IPS DF 6.9 (cell line): Measurements from ENCODE around the gene SFXN5.

Source experiments
- DNase-seq: peaks from one replicate; pipeline ENCODE4 v3.0.0-alpha.2; 2013; ENCODE audit warnings: low read depth, low spot score
- H3K27ac ChIP-seq: one replicate; pipeline ENCODE4 v1.5.1; 2013; ENCODE audit warnings: low read length, control low read depth
- H3K27me3 ChIP-seq: 2 replicates; pipeline ENCODE4 v1.6.1; 2013; ENCODE audit warnings: mild to moderate bottlenecking, low read length; ENCODE audit not compliant: control insufficient read depth, insufficient read depth
- H3K36me3 ChIP-seq: 2 replicates; pipeline ENCODE4 v1.6.1; 2013; ENCODE audit warnings: low read length; ENCODE audit not compliant: control insufficient read depth, insufficient read depth
- H3K4me1 ChIP-seq: 2 replicates; pipeline ENCODE4 v1.6.1; 2013; ENCODE audit warnings: low read length; ENCODE audit not compliant: control insufficient read depth, insufficient read depth
- H3K4me3 ChIP-seq: 2 replicates; pipeline ENCODE4 v1.5.1; 2013; ENCODE audit warnings: mild to moderate bottlenecking, low read length
- H3K9me3 ChIP-seq: 2 replicates; pipeline ENCODE4 v1.6.1; 2013; ENCODE audit warnings: low read length, inconsistent platforms; ENCODE audit not compliant: control insufficient read depth, insufficient read depth
- WGBS: extraction: QIAGEN DNeasy Blood & Tissue Kit; methylation state at CpG from one replicate; pipeline ENCODE4 v1.1.7; 2013; ENCODE audit warnings: mixed read lengths, missing lambda C conversion rate; ENCODE audit not compliant: insufficient read length, insufficient coverage; 5-methylcytosine and 5-hydroxymethylcytosine counted together

SFXN5 gene

DNA sequence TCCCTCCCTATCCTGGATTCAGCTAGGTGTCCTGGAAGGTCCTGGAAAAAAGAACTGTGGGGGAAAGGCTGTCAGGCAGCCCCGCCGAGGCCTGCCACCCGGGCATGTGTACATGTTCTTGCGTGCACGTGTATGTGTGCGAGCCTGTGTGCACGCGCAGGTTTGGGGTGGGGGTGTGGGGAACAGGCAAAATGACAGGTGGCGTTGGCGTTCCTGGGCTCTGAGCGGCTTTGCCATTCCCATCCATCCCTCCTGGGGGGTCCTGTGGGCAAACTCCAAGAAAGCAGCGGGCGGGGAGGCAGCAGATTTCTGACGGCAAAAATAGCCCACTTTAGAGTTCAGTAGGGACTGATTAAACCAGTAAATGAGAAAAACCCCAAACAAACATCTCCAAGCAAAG is 118.6 kb downstream of the SFXN5 start:
- Histone ChIP-seq H3K27ac (no peak overlapping the region), H3K36me3 (no peaks in the 10 kb centered on the region), H3K4me1 (peaks cover 17% of the 10 kb centered on the region), H3K27me3 (no peaks in the 10 kb centered on the region), H3K9me3 (no peaks in the 10 kb centered on the region), H3K4me3 (no peak overlapping the region)
- no CpG with 5 or more reads among the region's 14 CpGs for WGBS
- no peak for DNase-seq

DNA sequence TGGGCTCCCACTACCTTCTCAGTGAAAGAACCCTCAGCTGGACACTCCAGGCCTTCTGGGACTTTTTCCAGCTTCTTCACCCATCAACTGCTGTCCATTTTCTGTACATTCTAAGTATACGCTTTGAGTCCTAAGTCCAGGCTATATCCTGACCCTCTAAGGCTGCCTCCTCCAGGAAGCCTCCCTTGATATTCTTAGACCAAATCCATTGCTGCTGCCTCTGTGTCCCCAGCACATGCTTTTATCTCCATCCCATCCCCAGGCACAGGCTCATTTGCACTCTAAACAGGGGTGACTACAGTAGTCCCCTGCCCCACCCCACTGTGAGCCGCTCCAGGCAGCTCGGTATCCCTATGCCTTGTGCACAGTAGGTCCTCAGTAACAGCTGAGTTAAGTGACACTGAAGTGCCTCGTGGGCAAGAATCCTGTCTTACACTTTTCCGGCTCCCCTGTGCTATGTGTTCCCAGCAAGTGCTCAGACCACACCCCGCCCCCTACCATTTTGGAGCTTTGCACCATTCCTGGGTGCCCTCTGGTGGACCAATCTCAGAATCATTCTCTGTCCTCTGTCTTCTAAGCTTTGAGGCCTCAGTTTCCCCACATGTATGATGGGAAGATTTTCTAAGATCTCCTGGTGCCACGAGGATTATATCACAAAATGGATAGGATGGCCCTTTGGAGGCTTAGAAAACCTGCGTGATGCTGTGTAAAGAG is 119.2 kb downstream of the SFXN5 start:
- peaks cover 17% of the 10 kb centered on the region for H3K4me1 ChIP-seq
- H3K27ac ChIP-seq: peak overlapping the region; percentile 60
- DNase-seq: no peak
- no CpG with 5 or more reads among the region's 8 CpGs for WGBS
- H3K9me3 ChIP-seq: no peaks in the 10 kb centered on the region
- H3K27me3 ChIP-seq: no peaks in the 10 kb centered on the region
- no peak overlapping the region for H3K4me3 ChIP-seq
- no peaks in the 10 kb centered on the region for H3K36me3 ChIP-seq

GRCh38 chr2:72951303-72952095 is 120.0 kb downstream of the SFXN5 start:
- peaks cover 17% of the 10 kb centered on the region for H3K4me1 ChIP-seq
- WGBS: no CpG with 5 or more reads among the region's 8 CpGs
- H3K36me3 ChIP-seq: no peaks in the 10 kb centered on the region
- H3K4me3 ChIP-seq: no peak overlapping the region
- no peaks in the 10 kb centered on the region for H3K9me3 ChIP-seq
- peak; percentile 76 for DNase-seq
- peak overlapping the region; percentile 60 for H3K27ac ChIP-seq
- H3K27me3 ChIP-seq: no peaks in the 10 kb centered on the region

DNA sequence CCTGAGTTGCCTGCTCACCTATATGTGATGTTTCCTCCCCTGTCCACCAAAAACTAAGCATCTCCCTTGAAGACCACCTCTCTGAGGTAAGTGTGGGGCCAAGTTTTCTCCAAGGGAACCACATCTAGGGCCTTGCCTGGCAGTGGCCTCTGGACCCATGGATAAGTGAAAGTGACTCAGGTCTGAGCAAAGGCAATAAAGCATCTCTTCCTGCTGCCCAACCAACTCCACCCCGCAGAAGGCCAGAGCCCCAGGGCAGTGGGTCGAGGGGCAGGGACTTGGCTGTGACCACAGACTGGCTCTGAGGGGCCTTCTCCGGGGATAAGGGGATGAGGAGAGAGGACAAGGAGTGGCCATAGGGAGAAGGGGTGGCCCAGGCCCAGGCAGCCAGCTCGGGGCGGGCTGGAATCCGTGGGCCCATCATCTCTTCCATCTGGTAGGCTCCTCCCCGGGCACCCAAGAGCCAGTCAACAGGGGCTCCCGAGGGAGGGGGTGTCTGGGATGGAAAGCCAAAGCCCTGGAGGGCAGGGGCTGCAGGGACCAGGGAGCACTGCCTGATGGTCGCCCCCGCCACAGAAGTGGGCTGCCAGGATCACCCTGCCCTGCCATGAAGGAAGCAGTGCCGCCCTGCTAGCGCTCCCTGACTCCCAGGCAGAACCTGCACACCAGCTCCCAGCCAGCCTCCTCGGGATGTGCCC is 120.8 kb downstream of the SFXN5 start:
- Histone ChIP-seq H3K36me3 (no peaks in the 10 kb centered on the region), H3K27me3 (no peaks in the 10 kb centered on the region), H3K4me3 (no peak overlapping the region), H3K9me3 (no peaks in the 10 kb centered on the region), H3K27ac (no peak overlapping the region), H3K4me1 (peaks cover 17% of the 10 kb centered on the region)
- no CpG with 5 or more reads among the region's 13 CpGs for WGBS
- no peak for DNase-seq

DNA sequence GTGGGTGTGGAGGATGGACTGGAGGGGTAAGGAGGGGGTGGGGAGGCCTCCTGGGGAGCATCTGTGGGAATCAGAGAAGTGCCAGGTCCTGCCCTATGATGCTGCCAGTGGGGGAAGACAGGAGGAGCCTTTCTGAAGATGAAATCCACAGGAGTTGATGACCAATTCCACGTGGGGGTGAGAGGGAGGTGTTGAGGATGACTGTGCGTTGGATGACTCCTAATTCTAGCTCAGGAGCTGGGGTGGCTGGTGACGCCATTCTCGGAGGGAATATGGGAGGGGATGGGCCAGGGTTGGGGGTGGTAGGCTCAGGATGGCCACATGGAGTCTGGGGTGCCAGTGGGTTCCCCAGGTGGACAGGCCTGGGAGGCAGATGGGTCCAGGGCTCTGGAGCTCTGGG is 121.9 kb downstream of the SFXN5 start:
- no peaks in the 10 kb centered on the region for H3K9me3 ChIP-seq
- H3K27me3 ChIP-seq: no peaks in the 10 kb centered on the region
- peaks cover 17% of the 10 kb centered on the region for H3K4me1 ChIP-seq
- 0 out of 2 replicates have a peak, but pooled peaks cover 2% of the 10 kb centered on the region for H3K36me3 ChIP-seq
- H3K4me3 ChIP-seq: no peak overlapping the region
- no peak overlapping the region for H3K27ac ChIP-seq
- WGBS: no CpG with 5 or more reads among the region's 4 CpGs
- DNase-seq: no peak

GRCh38 chr2:72949045-72949444 is 122.5 kb downstream of the SFXN5 start:
- Histone ChIP-seq H3K4me1 (peaks cover 17% of the 10 kb centered on the region), H3K36me3 (0 out of 2 replicates have a peak, but pooled peaks cover 2% of the 10 kb centered on the region), H3K27me3 (no peaks in the 10 kb centered on the region), H3K27ac (no peak overlapping the region), H3K9me3 (no peaks in the 10 kb centered on the region), H3K4me3 (no peak overlapping the region)
- no peak for DNase-seq
- no CpG with 5 or more reads among the region's 2 CpGs for WGBS

GRCh38 chr2:72947952-72948830 is 123.3 kb downstream of the SFXN5 start:
- H3K27me3 ChIP-seq: no peaks in the 10 kb centered on the region
- 0 out of 2 replicates have a peak, but pooled peaks cover 2% of the 10 kb centered on the region for H3K36me3 ChIP-seq
- no peak overlapping the region for H3K4me3 ChIP-seq
- no peak for DNase-seq
- peaks cover 17% of the 10 kb centered on the region for H3K4me1 ChIP-seq
- no CpG with 5 or more reads among the region's 10 CpGs for WGBS
- no peak overlapping the region for H3K27ac ChIP-seq
- no peaks in the 10 kb centered on the region for H3K9me3 ChIP-seq

GRCh38 chr2:72946466-72946865 is 125.0 kb downstream of the SFXN5 start:
- H3K27me3 ChIP-seq: no peaks in the 10 kb centered on the region
- H3K4me1 ChIP-seq: peaks cover 10% of the 10 kb centered on the region
- no peak for DNase-seq
- no CpG with 5 or more reads among the region's 9 CpGs for WGBS
- H3K4me3 ChIP-seq: no peak overlapping the region
- no peak overlapping the region for H3K27ac ChIP-seq
- 0 out of 2 replicates have a peak, but pooled peaks cover 2% of the 10 kb centered on the region for H3K36me3 ChIP-seq
- H3K9me3 ChIP-seq: no peaks in the 10 kb centered on the region

DNA sequence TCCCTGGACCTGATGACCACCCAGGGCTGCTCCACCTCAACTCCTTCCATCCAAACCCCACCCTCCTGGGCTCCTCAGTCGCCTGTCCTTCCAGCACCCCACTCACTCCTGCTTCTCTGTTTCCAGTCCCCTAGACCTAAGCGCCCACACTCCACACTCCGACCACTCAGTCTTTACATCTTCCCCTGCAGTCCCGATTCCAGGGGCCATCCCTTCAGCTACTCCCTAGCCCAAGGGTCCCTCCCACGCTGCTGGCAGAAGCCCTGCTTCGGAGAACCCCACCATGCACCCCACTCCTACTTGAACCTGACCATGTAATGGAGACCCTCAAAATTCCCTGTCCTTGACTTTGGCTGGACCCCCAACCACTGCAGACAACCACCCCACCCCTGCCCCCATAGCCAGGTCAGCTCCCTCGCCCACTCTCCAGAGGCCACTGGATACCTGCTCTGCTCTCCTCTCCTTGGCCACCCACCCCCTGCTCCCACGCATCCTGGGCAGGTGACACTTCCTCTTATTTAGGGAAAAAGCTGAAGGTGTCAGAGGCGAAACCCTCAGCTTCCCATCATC is 126.0 kb downstream of the SFXN5 start:
- Histone ChIP-seq H3K36me3 (0 out of 2 replicates have a peak, but pooled peaks cover 2% of the 10 kb centered on the region), H3K4me3 (no peak overlapping the region), H3K9me3 (no peaks in the 10 kb centered on the region), H3K27ac (no peak overlapping the region), H3K27me3 (no peaks in the 10 kb centered on the region), H3K4me1 (peaks cover 10% of the 10 kb centered on the region)
- WGBS: no CpG with 5 or more reads among the region's 9 CpGs
- no peak for DNase-seq
